Stimulated activated CD4-positive, alpha-beta T cell treated with anti-CD3 and anti-CD28 coated beads, TNF-alpha, amount 100 ng/mL, for 4 hours (primary cell): Measurements from ENCODE around the gene SPATA21.

Experiments
- DNase-seq, 3 experiments: peaks; one replicate each; pipeline ENCODE4 v3.0.0-alpha.2; 2020; ENCODE audit warnings: low read depth in 3 of 3

The SPATA21 gene

GRCh38 chr1:16451841-16452528 lies 14.8 kb upstream of the SPATA21 start:
- DNase-seq = no peak

GRCh38 chr1:16450863-16451481 lies 13.7 kb upstream of the SPATA21 start:
- no peak for DNase-seq

- no peak for DNase-seq
These were observed 12.4 kb upstream of the SPATA21 start for GRCh38 chr1:16449666-16450065.

GRCh38 chr1:16449065-16449464 lies 11.8 kb upstream of the SPATA21 start:
- no peak for DNase-seq

GRCh38 chr1:16447641-16448040 lies 10.4 kb upstream of the SPATA21 start:
- no peak for DNase-seq

- no peak for DNase-seq
These were observed 8.9 kb upstream of the SPATA21 start for GRCh38 chr1:16446116-16446515.

- DNase-seq = no peak
These were observed 7.8 kb upstream of the SPATA21 start for GRCh38 chr1:16445052-16445451.

GRCh38 chr1:16443975-16444770 lies 6.9 kb upstream of the SPATA21 start:
- DNase-seq = no peak

- DNase-seq = no peak
These were observed 5.7 kb upstream of the SPATA21 start for GRCh38 chr1:16442941-16443340.

GRCh38 chr1:16442265-16442664 lies 5.0 kb upstream of the SPATA21 start:
- DNase-seq = no peak

- DNase-seq = no peak
These were observed 4.0 kb upstream of the SPATA21 start for GRCh38 chr1:16441282-16441665.

- peak; percentile 84 to 94 (median 87) for DNase-seq
These were observed 3.5 kb upstream of the SPATA21 start, which contains the start of gene NECAP2 for GRCh38 chr1:16440470-16441281. Gene NECAP2 (plus strand): TSS chr1:16440724. CDS start chr1:16440762, 38 bp downstream.

GRCh38 chr1:16440131-16440469 lies 2.9 kb upstream of the SPATA21 start:
- no peak for DNase-seq

GRCh38 chr1:16438924-16439323 lies 1.7 kb upstream of the SPATA21 start:
- no peak for DNase-seq

GRCh38 chr1:16438516-16438915 lies 1.3 kb upstream of the SPATA21 start:
- no peak for DNase-seq

GRCh38 chr1:16434501-16434900 lies 2.7 kb downstream of the SPATA21 start:
- DNase-seq = no peak

- DNase-seq = no peak
These were observed 3.2 kb downstream of the SPATA21 start for GRCh38 chr1:16434007-16434406.

GRCh38 chr1:16433030-16433429 lies 4.2 kb downstream of the SPATA21 start:
- no peak for DNase-seq

GRCh38 chr1:16430606-16431005 lies 6.6 kb downstream of the SPATA21 start:
- no peak for DNase-seq

- DNase-seq = no peak
These were observed 11.8 kb downstream of the SPATA21 start for GRCh38 chr1:16425125-16426025.

GRCh38 chr1:16422041-16422440 lies 15.2 kb downstream of the SPATA21 start:
- DNase-seq = no peak
